ENCODE results near the gene TUBA4A. TPM values are rescaled to one million over a fixed set of nuclear protein-coding genes. Genes with fewer than 3 reads are reported as not detected.
A peak's percentile ranks its signal among the peaks of the same experiment; 100 is the strongest.

TUBA4A gene
- polyA plus RNA-seq, 1 experiment: 23.0 TPM

DNA sequence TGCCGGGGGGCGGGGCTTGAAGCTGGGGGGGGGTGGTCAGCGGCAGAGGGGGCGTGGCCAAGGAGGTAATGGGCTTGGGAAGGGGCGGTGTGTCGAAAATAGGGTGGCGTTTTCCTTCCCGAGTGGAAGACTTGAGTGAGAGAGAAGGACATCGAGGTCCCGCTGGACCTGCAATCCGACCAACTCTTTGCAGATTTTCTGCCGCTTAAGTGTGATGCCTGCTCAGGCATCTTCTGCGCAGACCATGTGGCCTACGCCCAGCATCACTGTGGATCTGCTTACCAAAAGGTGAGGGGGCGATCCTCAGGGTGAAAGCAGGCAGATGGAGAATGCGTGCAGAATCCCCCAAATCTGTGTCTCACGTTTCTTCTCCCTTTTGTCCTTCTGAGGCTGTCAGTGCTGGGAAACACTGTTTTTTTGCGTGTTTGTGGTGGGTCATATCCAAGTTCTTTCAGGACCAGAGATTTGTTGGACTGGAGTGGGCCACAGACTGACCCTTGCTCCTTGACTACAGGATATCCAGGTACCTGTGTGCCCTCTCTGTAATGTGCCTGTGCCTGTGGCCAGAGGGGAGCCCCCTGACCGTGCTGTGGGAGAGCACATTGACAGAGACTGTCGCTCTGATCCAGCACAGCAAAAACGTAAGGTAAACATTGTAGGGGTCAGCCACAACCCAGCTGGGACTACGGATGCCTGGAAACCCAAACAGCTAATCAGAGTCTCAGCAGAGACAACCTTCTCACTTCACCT, 46.4 kb downstream of the TUBA4A start:
- CTCF ChIA-PET: interaction anchor here (1.0 to 3.6 kb wide), 12 partner anchors 11 to 178 kb away, joined by 3 to 15 read pairs (median 4); partner anchors contain the start of gene CNPPD1
- DNase-seq (ENCODE audit: low read depth): no peak
- TF ChIP-seq, protein P1, sequence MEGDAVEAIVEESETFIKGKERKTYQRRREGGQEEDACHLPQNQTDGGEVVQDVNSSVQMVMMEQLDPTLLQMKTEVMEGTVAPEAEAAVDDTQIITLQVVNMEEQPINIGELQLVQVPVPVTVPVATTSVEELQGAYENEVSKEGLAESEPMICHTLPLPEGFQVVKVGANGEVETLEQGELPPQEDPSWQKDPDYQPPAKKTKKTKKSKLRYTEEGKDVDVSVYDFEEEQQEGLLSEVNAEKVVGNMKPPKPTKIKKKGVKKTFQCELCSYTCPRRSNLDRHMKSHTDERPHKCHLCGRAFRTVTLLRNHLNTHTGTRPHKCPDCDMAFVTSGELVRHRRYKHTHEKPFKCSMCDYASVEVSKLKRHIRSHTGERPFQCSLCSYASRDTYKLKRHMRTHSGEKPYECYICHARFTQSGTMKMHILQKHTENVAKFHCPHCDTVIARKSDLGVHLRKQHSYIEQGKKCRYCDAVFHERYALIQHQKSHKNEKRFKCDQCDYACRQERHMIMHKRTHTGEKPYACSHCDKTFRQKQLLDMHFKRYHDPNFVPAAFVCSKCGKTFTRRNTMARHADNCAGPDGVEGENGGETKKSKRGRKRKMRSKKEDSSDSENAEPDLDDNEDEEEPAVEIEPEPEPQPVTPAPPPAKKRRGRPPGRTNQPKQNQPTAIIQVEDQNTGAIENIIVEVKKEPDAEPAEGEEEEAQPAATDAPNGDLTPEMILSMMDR (IDR thresholded peaks at IDR 0.05; ENCODE audit: insufficient read depth, low read depth, low read length): no peak
- Histone ChIP-seq H3K36me3 (ENCODE audit: control insufficient read depth, insufficient read depth, low read length) (peaks cover 10% of the 10 kb centered on the region), H3K27me3 (ENCODE audit: control insufficient read depth, insufficient read depth, low read length) (no peaks in the 10 kb centered on the region), H3K4me3 (ENCODE audit: low read depth, low read length) (peak overlapping the region; percentile 63)
- POLR2A ChIA-PET: interaction anchor here (0.6 to 1.4 kb wide), 4 partner anchors 11 to 180 kb away, joined by 3 to 4 read pairs (median 4); partner anchors contain the start of genes ABCB6, CNPPD1 and DNPEP

DNA sequence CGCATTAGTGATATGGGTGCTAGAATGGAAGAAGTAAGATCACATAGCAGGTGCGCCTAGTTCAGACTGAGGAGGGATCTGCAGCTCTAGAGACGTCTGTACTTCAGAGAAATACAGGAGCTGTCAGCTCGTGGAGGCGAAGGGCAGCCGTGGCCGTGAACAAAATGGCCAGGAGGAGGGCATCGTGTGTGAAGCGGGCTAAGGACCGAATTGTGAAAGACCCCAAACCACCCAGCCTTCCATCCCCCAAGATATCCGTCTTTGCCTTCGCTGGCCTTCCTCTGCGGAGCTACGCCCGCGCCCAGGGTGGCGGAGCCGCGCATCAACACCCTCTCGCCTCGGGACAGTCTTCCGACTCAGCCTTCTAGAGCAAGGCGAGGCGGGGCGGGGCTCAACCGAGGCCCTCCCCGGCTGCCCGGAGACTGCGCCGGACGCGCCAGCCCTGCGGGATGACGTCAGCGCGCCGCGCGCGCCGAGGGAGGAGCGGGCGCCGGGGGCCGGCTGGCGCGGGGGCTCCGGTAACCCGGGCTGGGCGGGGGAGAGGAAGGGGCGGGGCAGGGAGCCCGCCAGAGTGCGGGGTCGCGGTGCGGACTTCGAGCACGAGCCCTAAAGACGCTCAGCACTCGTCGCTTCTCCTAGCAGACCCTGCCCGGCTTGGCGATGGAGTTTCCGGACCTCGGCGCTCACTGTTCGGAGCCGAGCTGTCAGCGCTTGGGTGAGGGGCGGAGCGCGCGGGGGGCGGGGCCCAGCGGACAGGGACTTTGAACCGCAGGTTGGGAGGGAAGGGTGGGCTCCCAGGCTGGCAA, 47.2 kb downstream of the TUBA4A start, which contains the start of gene ZFAND2B:
Gene ZFAND2B, plus strand, starts transcription at position 455 of the 806 bp plus-strand sequence. Its CDS starts 206 bp downstream, at position 661.
- TF ChIP-seq, protein P1 (IDR thresholded peaks at IDR 0.05; ENCODE audit: insufficient read depth, low read depth, low read length): 0 out of 2 replicates have a peak, but pooled peaks have one; percentile 11
- H3K36me3 ChIP-seq (ENCODE audit: control insufficient read depth, insufficient read depth, low read length): peaks cover 10% of the 10 kb centered on the region
- DNase-seq (ENCODE audit: low read depth): peak; percentile 55
- H3K4me3 ChIP-seq (ENCODE audit: low read depth, low read length): peak within 1 kb of the TSS; percentile 63
- no peaks in the 10 kb centered on the region for H3K27me3 ChIP-seq (ENCODE audit: control insufficient read depth, insufficient read depth, low read length)
- ChIA-PET CTCF (interaction anchor here (0.6 to 3.6 kb wide), 13 partner anchors 10 to 212 kb away, joined by 3 to 15 read pairs (median 4); partner anchors contain the start of genes CNPPD1, GLB1L and STK16), POLR2A (interaction anchor here (0.6 to 1.4 kb wide), 4 partner anchors 13 to 181 kb away, joined by 3 to 4 read pairs (median 4); partner anchors contain the start of genes ABCB6, CNPPD1, DNPEP and NHEJ1)

DNA sequence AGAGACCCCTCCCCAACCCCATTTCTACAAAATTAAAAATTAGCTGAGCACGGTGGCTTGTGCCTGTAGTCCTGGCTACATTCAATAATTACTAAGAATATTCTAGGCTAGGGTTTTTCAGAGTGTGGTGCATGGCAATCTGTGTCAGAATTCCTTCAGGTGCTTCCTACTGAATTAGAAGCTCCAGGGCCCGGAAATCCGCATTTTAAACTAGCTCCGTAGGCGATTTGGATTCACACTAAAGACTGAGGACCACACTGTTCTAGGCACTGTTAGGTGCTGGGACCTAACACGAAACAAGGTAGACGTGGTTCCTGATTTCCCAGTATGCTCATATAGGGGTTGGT, 47.8 kb downstream of the TUBA4A start:
- Histone ChIP-seq H3K36me3 (ENCODE audit: control insufficient read depth, insufficient read depth, low read length) (peaks cover 9% of the 10 kb centered on the region), H3K27me3 (ENCODE audit: control insufficient read depth, insufficient read depth, low read length) (no peaks in the 10 kb centered on the region), H3K4me3 (ENCODE audit: low read depth, low read length) (peak overlapping the region; percentile 47)
- TF ChIP-seq, protein P1 (IDR thresholded peaks at IDR 0.05; ENCODE audit: insufficient read depth, low read depth, low read length): no peak
- DNase-seq (ENCODE audit: low read depth): no peak
- ChIA-PET POLR2A (interaction anchor here (0.6 to 1.4 kb wide), 2 partner anchors 29 to 46 kb away, joined by 4 read pairs; partner anchors contain the start of genes CNPPD1 and NHEJ1), CTCF (interaction anchor here (0.9 to 2.0 kb wide), 10 partner anchors 10 to 211 kb away, joined by 3 to 7 read pairs (median 4); partner anchors contain the start of genes CNPPD1, GLB1L and STK16)

DNA sequence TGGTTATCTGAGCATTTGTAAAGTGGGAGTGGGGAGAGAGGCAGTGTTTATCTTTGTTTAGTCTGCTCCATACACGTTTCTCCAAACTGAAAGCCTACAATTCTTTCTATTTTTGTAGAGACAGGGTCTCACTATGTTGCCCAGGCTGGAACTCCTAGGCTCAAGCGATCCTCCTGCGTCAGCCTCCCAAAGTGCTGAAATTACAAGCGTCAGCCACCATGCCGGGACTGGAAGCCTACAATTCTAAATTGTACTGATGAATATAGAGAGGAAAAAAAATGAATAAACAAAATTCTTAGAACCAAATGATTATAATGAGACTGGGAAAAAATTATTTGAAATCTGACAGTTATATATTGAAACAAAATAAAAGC, 48.6 kb downstream of the TUBA4A start:
- ChIA-PET POLR2A (no interaction called here), CTCF (interaction anchor here (1.2 kb wide), 1 partner anchor 90 kb away, joined by 5 read pairs; no protein-coding TSS in a partner anchor)
- peaks cover 6% of the 10 kb centered on the region for H3K36me3 ChIP-seq (ENCODE audit: control insufficient read depth, insufficient read depth, low read length)
- TF ChIP-seq, protein P1 (IDR thresholded peaks at IDR 0.05; ENCODE audit: insufficient read depth, low read depth, low read length): no peak
- DNase-seq (ENCODE audit: low read depth): no peak
- H3K4me3 ChIP-seq (ENCODE audit: low read depth, low read length): no peak overlapping the region
- H3K27me3 ChIP-seq (ENCODE audit: control insufficient read depth, insufficient read depth, low read length): no peaks in the 10 kb centered on the region
